Osteoblast (primary cell): ENCODE data around the gene VLDLR. TPM values are rescaled to one million over a fixed set of nuclear protein-coding genes. Genes with fewer than 3 reads are reported as not detected.

Experiments used
- DNase-seq: peaks from one replicate; pipeline ENCODE4 v3.0.0; 2011; ENCODE audit warnings: low spot score, mixed read lengths; ENCODE audit not compliant: insufficient read length; ENCODE audit errors: missing footprints
- H2AFZ ChIP-seq: 2 replicates; pipeline ENCODE4 v1.6.0; 2011; ENCODE audit warnings: mild to moderate bottlenecking, low read length
- H3K27ac ChIP-seq: 2 replicates; pipeline ENCODE4 v1.5.1; 2011; ENCODE audit warnings: mild to moderate bottlenecking, low read depth, low read length, moderate library complexity
- H3K27me3 ChIP-seq: 2 replicates; pipeline ENCODE4 v1.6.0; 2012; ENCODE audit warnings: mild to moderate bottlenecking, control low read depth, inconsistent platforms, low read length, moderate library complexity; ENCODE audit not compliant: insufficient read depth
- H3K36me3 ChIP-seq: 2 replicates; pipeline ENCODE4 v1.5.1; 2011; ENCODE audit warnings: mild to moderate bottlenecking, low read length, control low read depth, moderate library complexity; ENCODE audit not compliant: insufficient read depth
- H3K4me1 ChIP-seq: 2 replicates; pipeline ENCODE4 v1.5.1; 2011; ENCODE audit warnings: mild to moderate bottlenecking, low read length, control low read depth, moderate library complexity; ENCODE audit not compliant: insufficient read depth
- H3K4me2 ChIP-seq: 2 replicates; pipeline ENCODE4 v1.6.0; 2011; ENCODE audit warnings: mild to moderate bottlenecking, low read length; ENCODE audit not compliant: insufficient read depth
- H3K4me3 ChIP-seq: fragments of 200-600 bp; sonication (generic); 3 replicates; pipeline ENCODE4 v1.5.1; 2012; ENCODE audit warnings: mild to moderate bottlenecking, low read length, inconsistent platforms; ENCODE audit not compliant: insufficient read depth
- H3K79me2 ChIP-seq: 2 replicates; pipeline ENCODE4 v1.6.0; 2012; ENCODE audit warnings: mild to moderate bottlenecking, low read length, control low read depth, inconsistent platforms; ENCODE audit not compliant: insufficient read depth
- H3K9me3 ChIP-seq: 2 replicates; pipeline ENCODE4 v1.5.1; 2011; ENCODE audit warnings: low read depth, low read length, control low read depth
- H4K20me1 ChIP-seq: 2 replicates; pipeline ENCODE4 v1.6.0; 2012; ENCODE audit warnings: mild to moderate bottlenecking, low read length, control low read depth; ENCODE audit not compliant: insufficient read depth
- CTCF ChIP-seq: IDR thresholded peaks from 2 replicates; pipeline ENCODE4 v1.5.1; 2011; ENCODE audit warnings: mild to moderate bottlenecking, low read depth, low read length, moderate library complexity; ENCODE audit errors: extremely low read depth
- total RNA-seq: library from RNA; depleted of rRNA; stranded (reverse); fragments of >200 nt; gene quantifications from 2 replicates; pipeline ENCODE4 v1.2.3, GENCODE V29; 2012

VLDLR gene
- total RNA-seq, 1 donor: 10.1 TPM

DNA sequence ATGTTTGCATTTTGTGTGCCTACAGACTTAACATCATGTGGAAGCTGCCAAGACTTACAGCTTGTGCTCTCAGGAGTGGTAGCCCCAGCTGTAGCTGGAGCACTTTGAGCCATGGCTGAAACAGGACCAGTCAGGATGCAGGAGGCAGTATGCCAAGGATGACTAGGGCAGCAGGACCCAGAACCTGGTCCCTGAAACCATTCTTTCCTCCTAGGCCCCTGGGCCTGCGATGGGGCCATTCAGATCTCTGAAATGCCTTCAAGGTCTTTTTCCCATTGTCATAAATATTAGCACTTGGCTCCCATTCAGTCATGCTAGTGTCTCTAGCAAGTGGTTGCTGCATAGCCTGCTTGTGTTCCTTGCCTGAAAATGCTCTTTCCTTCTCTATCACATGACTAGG, 29.6 kb upstream of the VLDLR start:
- Histone ChIP-seq H3K4me3 (no peak overlapping the region), H3K4me1 (no peaks in the 10 kb centered on the region), H2AFZ (no peak overlapping the region), H3K27me3 (no peaks in the 10 kb centered on the region), H3K4me2 (no peak overlapping the region), H3K79me2 (no peaks in the 10 kb centered on the region), H3K9me3 (no peaks in the 10 kb centered on the region), H4K20me1 (no peaks in the 10 kb centered on the region), H3K27ac (no peak overlapping the region), H3K36me3 (no peaks in the 10 kb centered on the region)
- no peak for TF ChIP-seq CTCF
- DNase-seq: no peak

DNA sequence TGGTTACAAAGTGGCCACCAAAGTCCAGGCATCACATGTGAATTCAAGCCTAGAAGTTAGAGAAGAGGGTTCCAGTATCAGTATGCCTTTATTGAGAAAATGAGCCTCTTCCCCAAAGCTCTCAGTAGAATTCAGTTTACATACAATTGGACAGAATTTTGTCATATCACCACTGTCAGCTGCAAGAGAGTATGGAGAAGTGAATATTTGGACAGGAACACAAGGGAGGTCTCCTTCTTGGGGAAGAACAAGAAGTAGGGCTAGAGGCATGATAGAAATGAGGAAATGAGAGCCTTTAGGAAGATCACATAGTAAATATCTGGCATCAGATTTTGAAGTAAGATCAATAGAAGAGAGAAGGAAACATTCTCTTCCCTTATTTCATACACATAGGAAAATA, 27.8 kb upstream of the VLDLR start:
- Histone ChIP-seq H3K9me3 (no peaks in the 10 kb centered on the region), H4K20me1 (no peaks in the 10 kb centered on the region), H3K4me1 (no peaks in the 10 kb centered on the region), H3K79me2 (no peaks in the 10 kb centered on the region), H3K4me2 (no peak overlapping the region), H3K27ac (no peak overlapping the region), H3K36me3 (no peaks in the 10 kb centered on the region), H3K27me3 (no peaks in the 10 kb centered on the region), H2AFZ (no peak overlapping the region), H3K4me3 (no peak overlapping the region)
- TF ChIP-seq CTCF: no peak
- DNase-seq: no peak

DNA sequence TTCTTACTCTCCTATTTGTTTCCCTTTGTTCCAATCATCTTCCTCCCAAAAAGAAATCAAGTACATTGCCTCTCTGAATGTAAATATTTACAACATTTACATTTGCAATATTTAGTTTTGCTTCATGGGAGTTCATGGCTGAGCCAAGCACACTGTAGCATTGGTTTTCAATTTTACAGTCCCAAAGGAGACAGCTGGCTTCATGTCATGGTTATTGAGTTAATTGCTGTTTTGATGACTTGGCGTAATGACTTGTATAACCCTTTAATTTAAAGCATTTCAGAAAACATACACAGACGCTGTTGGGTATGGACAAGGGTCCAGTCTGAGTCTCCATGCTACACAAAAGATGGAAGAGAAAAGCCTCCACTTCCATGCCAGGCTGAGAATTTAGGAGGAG, 25.6 kb upstream of the VLDLR start:
- H3K27ac ChIP-seq: no peak overlapping the region
- H3K9me3 ChIP-seq: no peaks in the 10 kb centered on the region
- DNase-seq: no peak
- H4K20me1 ChIP-seq: no peaks in the 10 kb centered on the region
- no peaks in the 10 kb centered on the region for H3K4me1 ChIP-seq
- H3K4me2 ChIP-seq: no peak overlapping the region
- TF ChIP-seq CTCF: no peak
- H2AFZ ChIP-seq: no peak overlapping the region
- no peaks in the 10 kb centered on the region for H3K27me3 ChIP-seq
- no peak overlapping the region for H3K4me3 ChIP-seq
- no peaks in the 10 kb centered on the region for H3K79me2 ChIP-seq
- no peaks in the 10 kb centered on the region for H3K36me3 ChIP-seq

GRCh38 chr9:2597483-2597882, 24.1 kb upstream of the VLDLR start:
- Histone ChIP-seq H3K27ac (no peak overlapping the region), H3K4me1 (no peaks in the 10 kb centered on the region), H3K4me3 (no peak overlapping the region), H3K27me3 (no peaks in the 10 kb centered on the region), H3K4me2 (no peak overlapping the region), H3K9me3 (no peaks in the 10 kb centered on the region), H4K20me1 (no peaks in the 10 kb centered on the region), H2AFZ (no peak overlapping the region), H3K79me2 (no peaks in the 10 kb centered on the region), H3K36me3 (no peaks in the 10 kb centered on the region)
- TF ChIP-seq CTCF: no peak
- DNase-seq: no peak
